ENCODE results near the gene HECTD4. TPM values are rescaled to one million over a fixed set of nuclear protein-coding genes. Genes with fewer than 3 reads are reported as not detected.

The HECTD4 gene
- total RNA-seq, 1 experiment from 2014 or later: 31.2 TPM

DNA sequence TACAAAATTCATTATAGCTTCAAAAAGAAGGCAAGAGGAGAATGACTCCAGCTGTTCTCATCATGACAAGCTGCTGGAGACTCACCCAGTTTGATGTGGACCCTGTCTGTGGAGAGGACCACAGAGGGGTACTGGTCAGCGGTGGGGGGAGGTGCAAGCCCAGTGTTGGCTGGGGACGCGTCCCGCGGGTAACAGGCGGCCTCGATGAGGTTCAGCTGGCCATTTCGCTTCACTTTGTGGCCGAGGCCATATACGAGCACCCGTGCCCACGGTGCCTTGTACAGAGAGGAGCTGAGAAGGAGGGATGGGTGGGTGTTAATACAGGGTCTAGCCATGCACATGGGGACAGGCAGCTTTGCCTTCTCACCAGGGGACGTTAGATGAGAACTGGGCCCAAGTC is 189.8 kb downstream of the HECTD4 start:
- H4K20me1 ChIP-seq (ENCODE audit: insufficient read depth): no peaks in the 10 kb centered on the region
- CTCF ChIA-PET: no interaction called here
- no peak for DNase-seq (ENCODE audit: low read depth, low spot score)
- H3K9me3 ChIP-seq (ENCODE audit: control insufficient read depth in 1 of 2, insufficient read depth in 1 of 2, low read depth in 1 of 2, low read length in 2 of 2): no peaks in the 10 kb centered on the region
- no peak for TF ChIP-seq SIN3A (IDR thresholded peaks at IDR 0.05; ENCODE audit: low read depth)
- TF ChIP-seq YY1 (IDR thresholded peaks at IDR 0.05; ENCODE audit: extremely low read depth, insufficient replicate concordance, low read depth, low read length): no peak
- TF ChIP-seq, protein P1, sequence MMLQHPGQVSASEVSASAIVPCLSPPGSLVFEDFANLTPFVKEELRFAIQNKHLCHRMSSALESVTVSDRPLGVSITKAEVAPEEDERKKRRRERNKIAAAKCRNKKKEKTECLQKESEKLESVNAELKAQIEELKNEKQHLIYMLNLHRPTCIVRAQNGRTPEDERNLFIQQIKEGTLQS (IDR thresholded peaks at IDR 0.05): no peak
- no peak for TF ChIP-seq SRF (IDR thresholded peaks at IDR 0.05; ENCODE audit: low read depth)
- TF ChIP-seq EZH2phosphoT487 (IDR thresholded peaks at IDR 0.05; ENCODE audit: borderline replicate concordance): no peak
- TF ChIP-seq FOSL1 (IDR thresholded peaks at IDR 0.05; ENCODE audit: low read depth): no peak
- no peak for TF ChIP-seq EZH2 (IDR thresholded peaks at IDR 0.05)
- no peak overlapping the region for H3K4me2 ChIP-seq (ENCODE audit: low read length)
- no peaks in the 10 kb centered on the region for H3K79me2 ChIP-seq (ENCODE audit: insufficient read depth, low read length)
- no peak overlapping the region for H3K4me3 ChIP-seq (replicated peaks in 1 of 2; ENCODE audit: low read depth in 1 of 2, low read length in 2 of 2)
- RAD21 ChIA-PET (ENCODE audit: low non-redundant PET in 1 of 2, low total read pairs in 2 of 2, uncharacterized antibody in 2 of 2, unreplicated experiment in 2 of 2): no interaction called here
- no peak overlapping the region for H3K9ac ChIP-seq (ENCODE audit: low read length)
- intact Hi-C loops (cut with micrococcal nuclease): loop anchor here (10.0 kb wide), 1 partner anchor 368 kb away; no protein-coding TSS in a partner anchor
- no peaks in the 10 kb centered on the region for H3K9me2 ChIP-seq (ENCODE audit: insufficient read depth)
- H2AFZ ChIP-seq (ENCODE audit: low read depth, low read length, poor library complexity, severe bottlenecking): no peak overlapping the region
- H3K36me3 ChIP-seq (ENCODE audit: control insufficient read depth in 1 of 2, insufficient read depth in 2 of 2, low read length in 2 of 2): peaks cover 0 to 3% of the 10 kb centered on the region in 2 experiments; a peak in 2 of 4 replicates
- H3K27ac ChIP-seq (ENCODE audit: low read depth, low read length): no peak overlapping the region
- no TSS peak for BruUV-seq (replicated peaks)
- no peak for ATAC-seq
- POLR2A ChIA-PET: no interaction called here
- H3K4me1 ChIP-seq (ENCODE audit: control insufficient read depth in 1 of 2, insufficient read depth in 2 of 2, low read length in 2 of 2): peaks cover 2 to 6% of the 10 kb centered on the region in 2 experiments; a peak in 2 of 4 replicates
- H3K27me3 ChIP-seq (ENCODE audit: insufficient read depth, low read length): no peaks in the 10 kb centered on the region

DNA sequence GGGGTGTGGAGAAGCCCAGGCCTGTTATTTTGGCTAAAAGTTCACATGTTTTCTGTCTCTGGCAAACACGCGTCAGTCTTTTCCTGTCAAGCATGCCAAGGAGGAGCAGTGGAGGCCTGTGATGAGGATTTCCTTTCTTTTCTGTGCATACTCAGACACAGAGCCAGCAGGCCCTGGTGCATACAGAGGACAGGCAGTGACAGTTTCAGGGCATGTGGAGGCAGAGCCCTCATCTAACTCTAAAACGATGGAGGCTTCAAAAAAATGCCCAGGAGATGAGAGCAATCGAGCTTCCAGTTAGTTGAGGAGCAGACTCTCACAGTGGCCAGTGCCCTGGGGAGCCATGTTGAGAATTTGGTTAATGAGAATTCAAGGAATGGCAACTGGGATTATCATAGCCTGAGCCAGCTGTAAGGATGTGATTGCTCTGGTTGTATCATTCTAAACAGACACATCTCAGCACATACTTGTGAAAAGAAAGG is 190.3 kb downstream of the HECTD4 start:
- intact Hi-C loops (cut with micrococcal nuclease): loop anchor here (10.0 kb wide), 1 partner anchor 367 kb away; no protein-coding TSS in a partner anchor
- DNase-seq (ENCODE audit: low read depth, low spot score) (no peak), ATAC-seq (no peak)
- H3K36me3 ChIP-seq (ENCODE audit: control insufficient read depth in 1 of 2, insufficient read depth in 2 of 2, low read length in 2 of 2): peaks cover 0 to 3% of the 10 kb centered on the region in 2 experiments; a peak in 2 of 4 replicates
- no peak overlapping the region for H2AFZ ChIP-seq (ENCODE audit: low read depth, low read length, poor library complexity, severe bottlenecking)
- H3K79me2 ChIP-seq (ENCODE audit: insufficient read depth, low read length): no peaks in the 10 kb centered on the region
- ChIA-PET RAD21 (ENCODE audit: low non-redundant PET in 1 of 2, low total read pairs in 2 of 2, uncharacterized antibody in 2 of 2, unreplicated experiment in 2 of 2) (no interaction called here), POLR2A (no interaction called here), CTCF (interaction anchor here (2.0 kb wide), 1 partner anchor 196 kb away, joined by 7 read pairs; no protein-coding TSS in a partner anchor)
- H3K27ac ChIP-seq (ENCODE audit: low read depth, low read length): no peak overlapping the region
- H4K20me1 ChIP-seq (ENCODE audit: insufficient read depth): no peaks in the 10 kb centered on the region
- no peaks in the 10 kb centered on the region for H3K9me3 ChIP-seq (ENCODE audit: control insufficient read depth in 1 of 2, insufficient read depth in 1 of 2, low read depth in 1 of 2, low read length in 2 of 2)
- no TSS peak for BruUV-seq (replicated peaks)
- H3K4me3 ChIP-seq (replicated peaks in 1 of 2; ENCODE audit: low read depth in 1 of 2, low read length in 2 of 2): no peak overlapping the region
- H3K27me3 ChIP-seq (ENCODE audit: insufficient read depth, low read length): no peaks in the 10 kb centered on the region
- H3K4me1 ChIP-seq (ENCODE audit: control insufficient read depth in 1 of 2, insufficient read depth in 2 of 2, low read length in 2 of 2): peaks cover 2 to 6% of the 10 kb centered on the region in 2 experiments; a peak in 2 of 4 replicates
- no peaks in the 10 kb centered on the region for H3K9me2 ChIP-seq (ENCODE audit: insufficient read depth)
- H3K4me2 ChIP-seq (ENCODE audit: low read length): no peak overlapping the region
- no peak for TF ChIP-seq JUND (IDR thresholded peaks at IDR 0.05)
- no peak overlapping the region for H3K9ac ChIP-seq (ENCODE audit: low read length)
